SK-N-SH (cell line): ENCODE measurements around the gene KMO.

ENCODE experiments used
- CHD2 ChIP-seq: fragments of 150-350 bp; IDR thresholded peaks from 2 replicates; pipeline ENCODE4 v1.6.1; 2018; ENCODE audit warnings: low read length; ENCODE audit not compliant: partially characterized antibody
- ELF1 ChIP-seq: IDR thresholded peaks from 2 replicates; pipeline ENCODE4 v1.4.0; 2012
- EP300 ChIP-seq, 2 experiments: IDR thresholded peaks; 2 replicates each; pipeline versions ENCODE4 v1.4.0 to v1.6.1; 2012; ENCODE audit warnings: borderline replicate concordance in 1 of 2, low read depth in 1 of 2, low read length in 1 of 2
- GABPA ChIP-seq: IDR thresholded peaks from 2 replicates; pipeline ENCODE4 v1.4.0; 2012; ENCODE audit warnings: low read depth, mild to moderate bottlenecking
- POLR2AphosphoS5 ChIP-seq: IDR thresholded peaks from 2 replicates; pipeline ENCODE4 v1.6.1; 2012; ENCODE audit warnings: low read depth, low read length
- RXRA ChIP-seq: IDR thresholded peaks from 2 replicates; pipeline ENCODE4 v1.4.0; 2012; ENCODE audit warnings: low read depth, mild to moderate bottlenecking, borderline replicate concordance
- TAF1 ChIP-seq: IDR thresholded peaks from 2 replicates; pipeline ENCODE4 v1.6.1; 2012; ENCODE audit warnings: low read depth, mild to moderate bottlenecking, low read length, moderate library complexity, borderline replicate concordance
- TCF12 ChIP-seq: IDR thresholded peaks from 2 replicates; pipeline ENCODE4 v1.4.0; 2012
- TF ChIP-seq, protein P1 (sequence below): IDR thresholded peaks from 2 replicates; pipeline ENCODE4 v1.4.0; 2012; ENCODE audit warnings: low read depth, borderline replicate concordance
- TF ChIP-seq, protein P2 (sequence below): IDR thresholded peaks from 2 replicates; pipeline ENCODE4 v1.4.0; 2012; ENCODE audit warnings: low read depth
- TF ChIP-seq, protein P3 (sequence below): fragments of 200-600 bp; sonication (generic); IDR thresholded peaks from 2 replicates; pipeline ENCODE4 v1.6.1; 2017; ENCODE audit warnings: antibody characterized with exemption, mild to moderate bottlenecking, moderate library complexity

DNA sequence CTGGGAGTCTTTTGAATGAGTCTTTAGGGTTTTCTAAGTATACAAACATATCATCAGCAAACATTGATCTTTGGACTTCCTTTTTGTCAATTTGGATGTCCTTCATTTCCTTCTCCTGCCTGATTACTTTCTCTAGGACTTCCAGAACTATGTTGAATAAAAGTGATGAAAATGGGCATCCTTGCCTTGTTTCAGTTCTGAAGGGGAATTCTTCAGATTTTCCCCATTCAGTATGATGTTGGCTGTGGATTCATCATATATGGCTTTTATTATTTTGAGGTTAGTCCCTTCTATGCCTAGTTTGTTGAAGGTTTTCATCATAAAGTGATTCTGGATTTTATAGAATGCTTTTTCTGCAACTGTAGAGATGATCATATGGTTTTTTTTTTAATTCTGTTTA is 42.0 kb downstream of the KMO start:
- no peak for TF ChIP-seq RXRA
- TF ChIP-seq, protein P1, sequence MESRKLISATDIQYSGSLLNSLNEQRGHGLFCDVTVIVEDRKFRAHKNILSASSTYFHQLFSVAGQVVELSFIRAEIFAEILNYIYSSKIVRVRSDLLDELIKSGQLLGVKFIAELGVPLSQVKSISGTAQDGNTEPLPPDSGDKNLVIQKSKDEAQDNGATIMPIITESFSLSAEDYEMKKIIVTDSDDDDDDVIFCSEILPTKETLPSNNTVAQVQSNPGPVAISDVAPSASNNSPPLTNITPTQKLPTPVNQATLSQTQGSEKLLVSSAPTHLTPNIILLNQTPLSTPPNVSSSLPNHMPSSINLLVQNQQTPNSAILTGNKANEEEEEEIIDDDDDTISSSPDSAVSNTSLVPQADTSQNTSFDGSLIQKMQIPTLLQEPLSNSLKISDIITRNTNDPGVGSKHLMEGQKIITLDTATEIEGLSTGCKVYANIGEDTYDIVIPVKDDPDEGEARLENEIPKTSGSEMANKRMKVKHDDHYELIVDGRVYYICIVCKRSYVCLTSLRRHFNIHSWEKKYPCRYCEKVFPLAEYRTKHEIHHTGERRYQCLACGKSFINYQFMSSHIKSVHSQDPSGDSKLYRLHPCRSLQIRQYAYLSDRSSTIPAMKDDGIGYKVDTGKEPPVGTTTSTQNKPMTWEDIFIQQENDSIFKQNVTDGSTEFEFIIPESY, result no peak
- TF ChIP-seq, protein P2, sequence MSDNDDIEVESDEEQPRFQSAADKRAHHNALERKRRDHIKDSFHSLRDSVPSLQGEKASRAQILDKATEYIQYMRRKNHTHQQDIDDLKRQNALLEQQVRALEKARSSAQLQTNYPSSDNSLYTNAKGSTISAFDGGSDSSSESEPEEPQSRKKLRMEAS, result no peak
- TF ChIP-seq POLR2AphosphoS5, result no peak
- TF ChIP-seq, protein P3, sequence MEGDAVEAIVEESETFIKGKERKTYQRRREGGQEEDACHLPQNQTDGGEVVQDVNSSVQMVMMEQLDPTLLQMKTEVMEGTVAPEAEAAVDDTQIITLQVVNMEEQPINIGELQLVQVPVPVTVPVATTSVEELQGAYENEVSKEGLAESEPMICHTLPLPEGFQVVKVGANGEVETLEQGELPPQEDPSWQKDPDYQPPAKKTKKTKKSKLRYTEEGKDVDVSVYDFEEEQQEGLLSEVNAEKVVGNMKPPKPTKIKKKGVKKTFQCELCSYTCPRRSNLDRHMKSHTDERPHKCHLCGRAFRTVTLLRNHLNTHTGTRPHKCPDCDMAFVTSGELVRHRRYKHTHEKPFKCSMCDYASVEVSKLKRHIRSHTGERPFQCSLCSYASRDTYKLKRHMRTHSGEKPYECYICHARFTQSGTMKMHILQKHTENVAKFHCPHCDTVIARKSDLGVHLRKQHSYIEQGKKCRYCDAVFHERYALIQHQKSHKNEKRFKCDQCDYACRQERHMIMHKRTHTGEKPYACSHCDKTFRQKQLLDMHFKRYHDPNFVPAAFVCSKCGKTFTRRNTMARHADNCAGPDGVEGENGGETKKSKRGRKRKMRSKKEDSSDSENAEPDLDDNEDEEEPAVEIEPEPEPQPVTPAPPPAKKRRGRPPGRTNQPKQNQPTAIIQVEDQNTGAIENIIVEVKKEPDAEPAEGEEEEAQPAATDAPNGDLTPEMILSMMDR, result no peak
- TF ChIP-seq GABPA, result no peak
- TF ChIP-seq CHD2, result no peak
- no peak for TF ChIP-seq ELF1
- no peak for TF ChIP-seq TAF1
- no peak for TF ChIP-seq TCF12
- TF ChIP-seq EP300 (IDR thresholded peaks at IDR 0.05; ENCODE audit: borderline replicate concordance in 1 of 2, low read depth in 1 of 2, low read length in 1 of 2), result no peak
